Spleen (tissue), 11 donors: ENCODE data around the gene DDR1. TPM values are rescaled to one million over a fixed set of nuclear protein-coding genes. Genes with fewer than 3 reads are reported as not detected.

Experiments
- DNase-seq: peaks from one replicate; pipeline ENCODE4 v3.0.0-alpha.2; 2020
- H3K27ac ChIP-seq, 8 donors: fragments of 200-600 bp; sonication (generic) in 7 of 8; 1 replicate in 4 of 8; 2 replicates in 4 of 8; pipeline versions ENCODE4 v1.5.0 to v1.8.0; 2016 to 2021; ENCODE audit warnings: inconsistent platforms in 4 of 8, mild to moderate bottlenecking in 4 of 8, moderate library complexity in 1 of 8
- H3K27me3 ChIP-seq, 7 donors: fragments of 200-600 bp; sonication (generic) in 6 of 7; replicated peaks in 1 of 7; 1 replicate in 4 of 7; 2 replicates in 3 of 7; pipeline versions ENCODE4 v1.5.0 to v1.8.0; 2016 to 2021; ENCODE audit warnings: inconsistent platforms in 3 of 7, mild to moderate bottlenecking in 1 of 7
- H3K36me3 ChIP-seq, 6 donors: fragments of 200-600 bp; sonication (generic) in 5 of 6; 1 replicate in 4 of 6; 2 replicates in 2 of 6; pipeline versions ENCODE4 v1.5.0 to v1.8.0; 2016 to 2021; ENCODE audit warnings: inconsistent platforms in 2 of 6
- H3K4me1 ChIP-seq, 6 donors: fragments of 200-600 bp; sonication (generic) in 5 of 6; 1 replicate in 3 of 6; 2 replicates in 3 of 6; pipeline versions ENCODE4 v1.5.0 to v1.8.0; 2016 to 2021; ENCODE audit warnings: inconsistent platforms in 3 of 6
- H3K4me3 ChIP-seq, 8 donors: fragments of 200-600 bp; sonication (generic) in 7 of 8; 1 replicate in 4 of 8; 2 replicates in 4 of 8; pipeline versions ENCODE4 v1.5.0 to v1.8.0; 2016 to 2021; ENCODE audit warnings: inconsistent platforms in 4 of 8, mild to moderate bottlenecking in 4 of 8, moderate library complexity in 2 of 8
- H3K9me3 ChIP-seq, 8 donors: fragments of 200-600 bp; sonication (generic) in 7 of 8; 1 replicate in 4 of 8; 2 replicates in 4 of 8; pipeline versions ENCODE4 v1.5.0 to v1.8.0; 2016 to 2021; ENCODE audit warnings: inconsistent platforms in 4 of 8
- POLR2A ChIP-seq, 3 donors: fragments of 450-650 bp; IDR thresholded peaks; one replicate each; pipeline ENCODE4 v1.5.1; 2017; ENCODE audit warnings: antibody characterized with exemption in 3 of 3, mild to moderate bottlenecking in 1 of 3
- POLR2AphosphoS5 ChIP-seq, 3 donors: sonication (generic); formaldehyde crosslinking; IDR thresholded peaks; one replicate each; pipeline ENCODE4 v1.5.1; 2017; ENCODE audit warnings: antibody characterized with exemption in 3 of 3
- WGBS, 5 donors: extraction: QIAGEN DNeasy Blood & Tissue Kit in 3 of 5; methylation state at CpG; one replicate each; pipeline versions ENCODE4 v1.1.5 to v1.1.7; 2013 to 2018; 5-methylcytosine and 5-hydroxymethylcytosine counted together
- intact Hi-C: fragments of 100-400 bp; cut with DNase I; formaldehyde crosslinking; loops from one replicate; pipeline ENCODE4 v1.15.0; 2023; ENCODE audit warnings: low total_unique reads
- polyA plus RNA-seq, 3 donors: library from polyadenylated mRNA; stranded (reverse); fragments of 200-250 nt; gene quantifications; one replicate each; pipeline ENCODE4 v1.2.1, GENCODE V29; 2013
- total RNA-seq, 7 donors: library from RNA; depleted of rRNA in 3 of 7; stranded (reverse); fragments of >200 nt in 3 of 7; fragmentation: NEBNext Ultra II Directional in 4 of 7; extraction: Animal tissue kit (Norgen Biotek cat#: 25700) in 4 of 7; gene quantifications; one replicate each; pipeline versions ENCODE4 v1.1.0 to v1.2.1, GENCODE V29; 2016 to 2021
- TF ChIP-seq, protein P1 (sequence below), 11 experiments: fragments of 200-600 bp in 7 of 11; fragments of 450-650 bp in 4 of 11; sonication (generic) in 4 of 11; IDR thresholded peaks in 8 of 11; conservative IDR thresholded peaks in 3 of 11; 1 replicate in 7 of 11; 2 replicates in 4 of 11; pipeline versions ENCODE4 v1.4.0 to v1.8.0; 2016 to 2021; ENCODE audit warnings: antibody characterized with exemption in 11 of 11, inconsistent platforms in 4 of 11, mild to moderate bottlenecking in 1 of 11
- donor health status: healthy with polysubstance abuse.
- donor health status: DM: no; HTN: no; CAD: no; lungs with moderate emphysema.
- donor health status: DM: no; HTN: no; CAD: no.
- donor health status: Bipolar disorder and iron deficiency.
- donor health status: healthy.
- donor health status: DM: no; HTN: no; CAD: no.
- donor health status: DM: yes; HTN: yes; CAD: no.

Gene DDR1
- total and polyA plus RNA-seq, 10 donors = 5.0 to 37.1 (median 17.4) TPM

DNA sequence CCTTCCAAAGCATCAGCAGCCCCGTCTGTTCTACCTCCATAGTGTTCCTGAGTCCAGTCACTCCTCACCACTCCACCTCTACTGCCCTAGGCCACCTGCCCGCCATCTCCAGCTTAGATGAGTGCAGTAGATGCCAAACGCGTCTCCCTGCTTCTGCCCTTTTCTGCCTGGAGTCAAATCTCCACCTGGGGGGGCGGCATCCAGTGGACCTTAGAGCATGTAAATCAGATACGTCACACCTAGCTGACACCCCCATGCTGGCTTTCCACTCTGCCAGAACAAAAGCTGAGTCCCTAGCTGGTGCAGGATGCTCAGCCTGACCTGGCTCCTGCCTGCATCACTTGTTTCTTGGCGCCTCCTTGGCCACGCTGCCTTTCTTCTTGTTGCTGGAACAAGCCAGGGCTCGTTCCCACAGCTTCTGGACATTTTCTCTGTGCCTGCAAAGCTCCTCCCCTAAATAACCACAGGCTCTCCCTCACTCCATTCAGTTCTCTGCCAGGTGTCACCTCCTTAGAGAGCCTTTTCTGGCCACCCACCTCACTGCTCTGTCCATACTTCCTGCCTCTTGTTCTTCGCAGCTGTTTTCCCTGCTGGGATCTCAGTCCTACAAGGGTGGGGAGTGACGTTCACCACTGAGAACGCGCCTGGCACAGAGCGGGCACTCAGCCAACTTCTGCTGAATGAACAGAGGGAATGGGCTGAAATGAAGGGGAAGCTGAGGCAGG, 5.8 kb downstream of the DDR1 start:
- Histone ChIP-seq H3K4me3 (no peak overlapping the region), H3K4me1 (peaks cover 5 to 30% (median 15%) of the 10 kb centered on the region in 6 donors), H3K36me3 (peaks cover 0 to 62% (median 25%) of the 10 kb centered on the region in 6 donors), H3K27ac (no peak overlapping the region), H3K27me3 (peaks cover 0 to 10% (median 0%) of the 10 kb centered on the region in 7 donors), H3K9me3 (no peaks in the 10 kb centered on the region)
- TF ChIP-seq, protein P1, sequence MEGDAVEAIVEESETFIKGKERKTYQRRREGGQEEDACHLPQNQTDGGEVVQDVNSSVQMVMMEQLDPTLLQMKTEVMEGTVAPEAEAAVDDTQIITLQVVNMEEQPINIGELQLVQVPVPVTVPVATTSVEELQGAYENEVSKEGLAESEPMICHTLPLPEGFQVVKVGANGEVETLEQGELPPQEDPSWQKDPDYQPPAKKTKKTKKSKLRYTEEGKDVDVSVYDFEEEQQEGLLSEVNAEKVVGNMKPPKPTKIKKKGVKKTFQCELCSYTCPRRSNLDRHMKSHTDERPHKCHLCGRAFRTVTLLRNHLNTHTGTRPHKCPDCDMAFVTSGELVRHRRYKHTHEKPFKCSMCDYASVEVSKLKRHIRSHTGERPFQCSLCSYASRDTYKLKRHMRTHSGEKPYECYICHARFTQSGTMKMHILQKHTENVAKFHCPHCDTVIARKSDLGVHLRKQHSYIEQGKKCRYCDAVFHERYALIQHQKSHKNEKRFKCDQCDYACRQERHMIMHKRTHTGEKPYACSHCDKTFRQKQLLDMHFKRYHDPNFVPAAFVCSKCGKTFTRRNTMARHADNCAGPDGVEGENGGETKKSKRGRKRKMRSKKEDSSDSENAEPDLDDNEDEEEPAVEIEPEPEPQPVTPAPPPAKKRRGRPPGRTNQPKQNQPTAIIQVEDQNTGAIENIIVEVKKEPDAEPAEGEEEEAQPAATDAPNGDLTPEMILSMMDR (IDR thresholded peaks at IDR 0.05 in 8 of 11, conservative IDR thresholded peaks at IDR 0.05 in 3 of 11) = no peak
- TF ChIP-seq POLR2A (IDR thresholded peaks at IDR 0.05) = no peak
- TF ChIP-seq POLR2AphosphoS5 (IDR thresholded peaks at IDR 0.05) = no peak
- intact Hi-C loops = no loop called here
- DNase-seq = peak; percentile 51
- WGBS, 5 donors = 84 to 91% (median 87%) methylated on average over 14 of the region's 14 CpGs

DNA sequence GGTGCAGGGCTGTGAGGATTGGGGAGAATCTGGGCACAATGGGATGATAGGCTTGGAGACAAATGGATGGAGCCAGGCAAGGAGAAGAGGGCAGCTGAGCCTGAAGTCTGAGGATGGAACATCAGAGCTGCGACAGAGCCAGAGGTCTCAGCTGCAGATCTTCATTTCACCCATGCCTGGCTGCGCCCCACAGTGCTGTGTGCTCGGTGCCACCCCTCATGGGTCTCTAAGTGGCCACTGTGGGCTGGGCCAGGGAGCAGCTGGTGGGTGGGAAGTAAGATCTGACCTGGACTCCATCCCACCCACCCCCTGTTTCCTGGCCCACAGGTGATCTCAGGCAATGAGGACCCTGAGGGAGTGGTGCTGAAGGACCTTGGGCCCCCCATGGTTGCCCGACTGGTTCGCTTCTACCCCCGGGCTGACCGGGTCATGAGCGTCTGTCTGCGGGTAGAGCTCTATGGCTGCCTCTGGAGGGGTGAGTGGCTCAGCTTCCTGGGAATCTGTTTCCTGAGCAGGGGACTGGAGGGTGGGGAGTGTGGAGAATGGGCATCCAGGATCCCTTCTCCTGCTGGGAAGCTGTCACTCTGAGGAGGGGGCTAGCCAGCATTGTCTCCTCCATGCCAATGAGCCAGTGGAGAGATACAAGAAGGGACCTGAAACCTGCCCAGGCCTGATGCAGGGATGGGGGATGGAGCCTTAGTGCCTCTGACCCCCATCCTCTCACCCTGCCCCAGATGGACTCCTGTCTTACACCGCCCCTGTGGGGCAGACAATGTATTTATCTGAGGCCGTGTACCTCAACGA, 6.5 kb downstream of the DDR1 start:
- no peaks in the 10 kb centered on the region for H3K9me3 ChIP-seq
- H3K27me3 ChIP-seq = peaks cover 0 to 3% (median 0%) of the 10 kb centered on the region in 7 donors
- 81 to 92% (median 88%) methylated on average over 7 to 12 of the region's 12 CpGs for WGBS, 5 donors
- intact Hi-C loops = no loop called here
- no peak overlapping the region for H3K4me3 ChIP-seq
- TF ChIP-seq, protein P1 (IDR thresholded peaks at IDR 0.05 in 8 of 11, conservative IDR thresholded peaks at IDR 0.05 in 3 of 11) = no peak
- TF ChIP-seq POLR2AphosphoS5 (IDR thresholded peaks at IDR 0.05) (no peak), POLR2A (IDR thresholded peaks at IDR 0.05) (no peak)
- peaks cover 0 to 70% (median 26%) of the 10 kb centered on the region in 6 donors for H3K36me3 ChIP-seq
- peaks cover 0 to 22% (median 7%) of the 10 kb centered on the region in 6 donors for H3K4me1 ChIP-seq
- no peak overlapping the region for H3K27ac ChIP-seq
- DNase-seq = peak; percentile 63

GRCh38 chr6:30891450-30891723, 7.1 kb downstream of the DDR1 start:
- DNase-seq = no peak
- H3K27ac ChIP-seq = no peak overlapping the region
- no peaks in the 10 kb centered on the region for H3K27me3 ChIP-seq
- intact Hi-C loops = no loop called here
- peaks cover 0 to 75% (median 28%) of the 10 kb centered on the region in 6 donors for H3K36me3 ChIP-seq
- H3K4me3 ChIP-seq = no peak overlapping the region
- 86 to 93% (median 92%) methylated on average over 4 of the region's 4 CpGs for WGBS, 5 donors
- H3K9me3 ChIP-seq = no peaks in the 10 kb centered on the region
- TF ChIP-seq POLR2A (IDR thresholded peaks at IDR 0.05) = no peak
- TF ChIP-seq POLR2AphosphoS5 (IDR thresholded peaks at IDR 0.05) = no peak
- TF ChIP-seq, protein P1 (IDR thresholded peaks at IDR 0.05 in 8 of 11, conservative IDR thresholded peaks at IDR 0.05 in 3 of 11) = no peak
- H3K4me1 ChIP-seq = peaks cover 0 to 17% (median 4%) of the 10 kb centered on the region in 6 donors
